A549 treated with DMSO at 1 μM for 4 hours (cell line): ENCODE measurements around the gene WDR37. TPM values are rescaled to one million over a fixed set of nuclear protein-coding genes. Genes with fewer than 3 reads are reported as not detected.

Source experiments
- total RNA-seq: library from RNA; stranded (reverse); fragments of 200-300 nt; extraction: Qiagen RNA extraction; gene quantifications from 5 replicates; pipeline ENCODE4 v1.2.3, GENCODE V29; 2022; ENCODE audit warnings: low read depth

WDR37 gene, protein sequence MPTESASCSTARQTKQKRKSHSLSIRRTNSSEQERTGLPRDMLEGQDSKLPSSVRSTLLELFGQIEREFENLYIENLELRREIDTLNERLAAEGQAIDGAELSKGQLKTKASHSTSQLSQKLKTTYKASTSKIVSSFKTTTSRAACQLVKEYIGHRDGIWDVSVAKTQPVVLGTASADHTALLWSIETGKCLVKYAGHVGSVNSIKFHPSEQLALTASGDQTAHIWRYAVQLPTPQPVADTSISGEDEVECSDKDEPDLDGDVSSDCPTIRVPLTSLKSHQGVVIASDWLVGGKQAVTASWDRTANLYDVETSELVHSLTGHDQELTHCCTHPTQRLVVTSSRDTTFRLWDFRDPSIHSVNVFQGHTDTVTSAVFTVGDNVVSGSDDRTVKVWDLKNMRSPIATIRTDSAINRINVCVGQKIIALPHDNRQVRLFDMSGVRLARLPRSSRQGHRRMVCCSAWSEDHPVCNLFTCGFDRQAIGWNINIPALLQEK
- 7.7 to 9.0 TPM (median 7.9 TPM) in 5 replicates for total RNA-seq

DNA sequence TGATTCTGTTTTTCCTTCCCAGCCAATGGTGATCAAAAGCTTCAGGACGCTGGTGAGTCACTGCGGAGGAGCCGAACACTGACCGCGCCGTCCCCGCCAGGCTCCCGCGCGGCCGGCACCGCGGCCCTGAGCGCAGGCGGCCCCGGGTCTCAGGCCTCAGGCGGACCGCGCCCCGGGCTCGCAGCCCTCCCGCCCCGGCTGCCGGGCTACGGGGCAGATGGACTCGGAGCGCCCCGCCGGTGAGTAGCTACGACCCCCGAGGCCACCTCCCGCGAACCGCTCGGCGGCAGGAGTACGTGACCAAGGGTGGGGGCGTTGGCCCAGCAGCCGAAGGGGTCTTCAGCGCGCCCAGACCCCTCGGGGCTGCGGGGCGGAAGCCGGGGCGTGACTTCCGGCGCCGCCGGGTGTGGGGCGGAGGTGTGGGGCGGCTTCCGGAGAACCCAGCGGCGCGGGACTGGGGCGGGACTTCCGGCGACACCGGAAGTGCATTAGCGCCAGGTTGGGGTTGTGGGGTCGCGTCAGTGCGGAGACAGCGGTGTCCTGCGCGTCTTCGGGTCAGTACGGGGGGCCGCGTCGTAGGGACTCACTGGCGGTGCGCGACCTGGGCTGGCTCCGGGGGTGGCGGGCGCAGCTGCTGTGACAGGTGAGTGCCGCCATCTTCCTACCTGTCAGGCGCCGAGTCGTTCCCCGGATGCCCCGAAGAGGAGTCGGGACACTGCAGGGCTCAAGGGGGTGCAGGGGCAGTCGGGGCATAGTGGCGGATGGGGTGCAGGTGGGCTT is at the start of gene WDR37:
Gene WDR37, plus strand, starts transcription at position 60 of the 780 bp plus-strand sequence. CDS start 15,771 bp downstream, outside the sequence.

GRCh38 chr10:1025683-1026082 is 30.5 kb upstream of the WDR37 start, which contains the start of gene IDI2:
IDI2 (minus strand) TSS chr10:1025859; CDS start chr10:1024723, 1,136 bp downstream.

GRCh38 chr10:1048732-1049424 is 7.3 kb upstream of the WDR37 start, which contains the start of gene IDI1:
IDI1 (minus strand) TSS chr10:1049119; CDS start chr10:1049003, 116 bp downstream.

Other genes with a start within 250 kb of the WDR37 start
- 34.0 to 46.6 TPM (median 40.4 TPM) in 5 replicates for gene LARP4B, start 124.7 kb upstream of the WDR37 start, total RNA-seq
- 99.2 to 114 TPM (median 109 TPM) in 5 replicates for gene GTPBP4, start 68.0 kb upstream of the WDR37 start, total RNA-seq
- 0.06 to 0.17 TPM in 2 of 5 replicates, not detected in the others for gene IDI2, start 30.5 kb upstream of the WDR37 start, total RNA-seq
- gene IDI1, start 7.3 kb upstream of the WDR37 start, total RNA-seq: 27.4 to 37.0 TPM (median 28.0 TPM) in 5 replicates